Kidney (tissue), 14 donors: ENCODE results near the gene FAM210A. TPM values are rescaled to one million over a fixed set of nuclear protein-coding genes. Genes with fewer than 3 reads are reported as not detected.
A peak's percentile ranks its signal among the peaks of the same experiment; 100 is the strongest.

Experiments
- DNase-seq, 5 donors: peaks; one replicate each; pipeline ENCODE4 v3.0.0-alpha.2; 2013 to 2020
- FAIRE-seq: peaks from 2 replicates; lab custom pipeline; 2012; peaks lifted over from hg19 to GRCh38; lab: Jason Lieb, UNC
- H3K27ac ChIP-seq, 2 donors: one replicate each; pipeline ENCODE4 v1.7.0; 2013; ENCODE audit warnings: low read depth in 2 of 2, low read length in 2 of 2, inconsistent platforms in 1 of 2
- H3K27me3 ChIP-seq: one replicate; pipeline ENCODE4 v1.7.1; 2013; ENCODE audit warnings: low read length, inconsistent platforms; ENCODE audit not compliant: control insufficient read depth, insufficient read depth
- H3K36me3 ChIP-seq, 3 donors: one replicate each; pipeline versions ENCODE4 v1.7.0 to v1.7.1; 2013; ENCODE audit warnings: low read length in 3 of 3, control low read depth in 1 of 3, inconsistent platforms in 1 of 3; ENCODE audit not compliant: insufficient read depth in 3 of 3, control insufficient read depth in 2 of 3
- H3K4me1 ChIP-seq, 3 donors: one replicate each; pipeline versions ENCODE4 v1.7.0 to v1.7.1; 2013; ENCODE audit warnings: low read length in 3 of 3, inconsistent platforms in 1 of 3, low read depth in 1 of 3; ENCODE audit not compliant: control insufficient read depth in 2 of 3, insufficient read depth in 2 of 3
- H3K4me3 ChIP-seq, 3 donors: one replicate each; pipeline versions ENCODE4 v1.7.0 to v1.8.1; 2013; ENCODE audit warnings: low read length in 3 of 3, control low read depth in 1 of 3, inconsistent platforms in 1 of 3
- H3K9ac ChIP-seq, 3 donors: one replicate each; pipeline versions ENCODE4 v1.7.0 to v1.7.1; 2013; ENCODE audit warnings: low read length in 3 of 3, control low read depth in 1 of 3, inconsistent platforms in 1 of 3
- H3K9me3 ChIP-seq, 3 donors: one replicate each; pipeline versions ENCODE4 v1.7.0 to v1.7.1; 2013; ENCODE audit warnings: low read length in 3 of 3, control low read depth in 1 of 3, inconsistent platforms in 1 of 3; ENCODE audit not compliant: control insufficient read depth in 2 of 3, insufficient read depth in 1 of 3
- CTCF ChIP-seq: IDR thresholded peaks from 3 replicates; pipeline ENCODE4 v1.5.1; 2012; ENCODE audit warnings: mild to moderate bottlenecking, moderate library complexity, borderline replicate concordance; ENCODE audit not compliant: insufficient read depth; ENCODE audit errors: extremely low read depth
- intact Hi-C: fragments of 100-400 bp; cut with DNase I; formaldehyde crosslinking; loops from one replicate; pipeline ENCODE4 v1.11.1; 2022
- polyA plus RNA-seq: library from polyadenylated mRNA; stranded (reverse); fragments of 350-450 nt; fragmentation: Illumina TruSeq; extraction: RNeasy Lipid Tissue Mini Kit (QIAGEN cat#74804); gene quantifications from one replicate; pipeline ENCODE4 v1.2.3, GENCODE V29; 2014; ENCODE audit warnings: low read depth, low replicate concordance; ENCODE audit not compliant: insufficient read depth
- total RNA-seq: library from RNA; stranded (reverse); fragmentation: NEBNext Ultra II Directional; extraction: Animal tissue kit (Norgen Biotek cat#: 25700); gene quantifications from one replicate; pipeline ENCODE4 v1.2.1, GENCODE V29; 2021
- donor health status: control.
- donor health status: control.
- donor health status: control.
- donor health status: control.
- donor health status: control.
- donor health status: DM: yes; HTN: yes; CAD: no.
- donor health status: Normal renal cell carcinoma (clear cell type).

FAM210A gene
- total and polyA plus RNA-seq, 2 donors from 2014 or later: 13.7 to 18.0 TPM

GRCh38 chr18:13745696-13746095 lies 19.3 kb upstream of the FAM210A start:
- no peak for TF ChIP-seq CTCF
- Histone ChIP-seq H3K9ac (no peak overlapping the region), H3K27ac (no peak overlapping the region), H3K9me3 (no peaks in the 10 kb centered on the region), H3K4me1 (no peaks in the 10 kb centered on the region), H3K4me3 (no peak overlapping the region), H3K36me3 (peaks cover 10 to 40% (median 21%) of the 10 kb centered on the region in 3 donors), H3K27me3 (no peaks in the 10 kb centered on the region)
- intact Hi-C loops: no loop called here
- no peak for FAIRE-seq
- DNase-seq: peak in 1 of 5 donors; percentile 50

GRCh38 chr18:13735681-13736080 lies 9.3 kb upstream of the FAM210A start:
- Histone ChIP-seq H3K4me3 (no peak overlapping the region), H3K27ac (no peak overlapping the region), H3K36me3 (peaks cover 2 to 38% (median 5%) of the 10 kb centered on the region in 3 donors), H3K9ac (no peak overlapping the region), H3K27me3 (no peaks in the 10 kb centered on the region), H3K4me1 (no peaks in the 10 kb centered on the region), H3K9me3 (no peaks in the 10 kb centered on the region)
- intact Hi-C loops: no loop called here
- FAIRE-seq (no peak), DNase-seq (no peak)
- no peak for TF ChIP-seq CTCF

- no peak overlapping the region for H3K9ac ChIP-seq
- no peak for TF ChIP-seq CTCF
- no peaks in the 10 kb centered on the region for H3K9me3 ChIP-seq
- intact Hi-C loops: no loop called here
- H3K4me1 ChIP-seq: peaks cover 0 to 6% (median 4%) of the 10 kb centered on the region in 3 donors
- no peak overlapping the region for H3K4me3 ChIP-seq
- H3K27ac ChIP-seq: no peak overlapping the region
- DNase-seq (no peak), FAIRE-seq (no peak)
- H3K36me3 ChIP-seq: peaks cover 0 to 15% (median 2%) of the 10 kb centered on the region in 3 donors
- H3K27me3 ChIP-seq: no peaks in the 10 kb centered on the region
These were observed 4.1 kb upstream of the FAM210A start for GRCh38 chr18:13730481-13730880.

- FAIRE-seq (no peak), DNase-seq (no peak)
- Histone ChIP-seq H3K4me1 (peaks cover 4 to 12% (median 5%) of the 10 kb centered on the region in 3 donors), H3K9me3 (no peaks in the 10 kb centered on the region), H3K4me3 (peak overlapping the region; percentile 94 to 97 (median 95)), H3K9ac (peak overlapping the region; percentile 33 to 87 (median 76)), H3K27ac (peak overlapping the region; percentile 97), H3K36me3 (no peaks in the 10 kb centered on the region), H3K27me3 (no peaks in the 10 kb centered on the region)
- intact Hi-C loops: no loop called here
- no peak for TF ChIP-seq CTCF
These were observed 594 bp upstream of the FAM210A start for GRCh38 chr18:13726972-13727331.
